Vagina (tissue), 2 donors: Measurements from ENCODE around the gene SLC25A21.

Experiments used
- CTCF ChIP-seq, 3 experiments: fragments of 450-650 bp in 2 of 3; fragments of 200-600 bp in 1 of 3; sonication (generic) in 1 of 3; IDR thresholded peaks; one replicate each; pipeline ENCODE4 v1.5.1; 2017 to 2019; ENCODE audit warnings: antibody characterized with exemption in 3 of 3, mild to moderate bottlenecking in 2 of 3, moderate library complexity in 2 of 3
- POLR2AphosphoS5 ChIP-seq, 2 donors: sonication (generic); formaldehyde crosslinking; IDR thresholded peaks; one replicate each; pipeline ENCODE4 v1.9.0; 2017; ENCODE audit warnings: antibody characterized with exemption in 2 of 2, mild to moderate bottlenecking in 2 of 2, low read depth in 1 of 2; ENCODE audit not compliant: insufficient read depth in 1 of 2

GRCh38 chr14:36690311-36691040, 481.9 kb downstream of the SLC25A21 start:
- no peak for TF ChIP-seq CTCF (IDR thresholded peaks at IDR 0.05)
- no peak for TF ChIP-seq POLR2AphosphoS5 (IDR thresholded peaks at IDR 0.05; ENCODE audit: insufficient read depth in 1 of 2, low read depth in 1 of 2)
